HG03066 (cell line): ENCODE data around the gene GPSM1.

Source experiments
- ATAC-seq: cut with Tn5 transposase; IDR thresholded peaks from one replicate; pipeline ENCODE4 v1.9.1; 2021; ENCODE audit warnings: low read depth; ENCODE audit not compliant: unreplicated experiment

Gene GPSM1

GRCh38 chr9:136303066-136303824, 24.1 kb upstream of the GPSM1 start:
- no peak for ATAC-seq

- ATAC-seq, result no peak
Measured at GRCh38 chr9:136303825-136304416, 23.4 kb upstream of the GPSM1 start, which contains the start of gene CCDC187. TSS of gene CCDC187 (minus strand) at chr9:136304094. CDS start at chr9:136303830, 264 bp downstream.

- no peak for ATAC-seq
Measured at GRCh38 chr9:136304456-136304855, 22.9 kb upstream of the GPSM1 start.

- no peak for ATAC-seq
Measured at GRCh38 chr9:136304981-136305380, 22.4 kb upstream of the GPSM1 start.

- ATAC-seq, result no peak
Measured at GRCh38 chr9:136305804-136306203, 21.5 kb upstream of the GPSM1 start.

GRCh38 chr9:136306211-136307208, 20.8 kb upstream of the GPSM1 start:
- no peak for ATAC-seq

- ATAC-seq, result no peak
Measured at GRCh38 chr9:136307215-136307750, 20.1 kb upstream of the GPSM1 start.

- no peak for ATAC-seq
Measured at GRCh38 chr9:136308006-136308701, 19.2 kb upstream of the GPSM1 start.

GRCh38 chr9:136308702-136309053, 18.7 kb upstream of the GPSM1 start:
- ATAC-seq, result no peak

GRCh38 chr9:136309101-136309801, 18.1 kb upstream of the GPSM1 start:
- no peak for ATAC-seq

- no peak for ATAC-seq
Measured at GRCh38 chr9:136309806-136310220, 17.5 kb upstream of the GPSM1 start.

GRCh38 chr9:136310273-136311030, 16.9 kb upstream of the GPSM1 start:
- ATAC-seq, result no peak

GRCh38 chr9:136311051-136312008, 16.0 kb upstream of the GPSM1 start:
- no peak for ATAC-seq

GRCh38 chr9:136312009-136312375, 15.3 kb upstream of the GPSM1 start:
- no peak for ATAC-seq

GRCh38 chr9:136312436-136312835, 14.9 kb upstream of the GPSM1 start:
- ATAC-seq, result no peak

GRCh38 chr9:136313111-136314055, 14.0 kb upstream of the GPSM1 start:
- ATAC-seq, result no peak

- no peak for ATAC-seq
Measured at GRCh38 chr9:136314056-136314416, 13.3 kb upstream of the GPSM1 start.
